NCI-H345 treated with DMSO at 0.1 percent for 48 hours (cell line): ENCODE measurements around the gene NUDT9.
"Not testable (repeated sequence)": the region's sequence is repeated elsewhere in the genome, so short reads cannot be mapped to it uniquely, and the experiment has no call there.

Source experiments
- DNase-seq: peaks from one replicate; lab custom pipeline; 2025; ENCODE audit not compliant: unreplicated experiment; lab: John Stamatoyannopoulos, UW

Gene NUDT9

GRCh38 chr4:87406902-87407301 is 15.5 kb upstream of the NUDT9 start:
- DNase-seq: not testable (repeated sequence)

- no peak for DNase-seq
Observed at GRCh38 chr4:87409420-87409939, 12.9 kb upstream of the NUDT9 start.

GRCh38 chr4:87410157-87410556 is 12.2 kb upstream of the NUDT9 start:
- no peak for DNase-seq

GRCh38 chr4:87410679-87411078 is 11.7 kb upstream of the NUDT9 start:
- no peak for DNase-seq

GRCh38 chr4:87414816-87415215 is 7.6 kb upstream of the NUDT9 start:
- no peak for DNase-seq

GRCh38 chr4:87416965-87417364 is 5.4 kb upstream of the NUDT9 start:
- DNase-seq: no peak

- not testable (repeated sequence) for DNase-seq
Observed at GRCh38 chr4:87418410-87418809, 4.0 kb upstream of the NUDT9 start.

- DNase-seq: no peak
Observed at GRCh38 chr4:87419578-87420249, 2.7 kb upstream of the NUDT9 start.

GRCh38 chr4:87420276-87420830 is 2.0 kb upstream of the NUDT9 start:
- DNase-seq: no peak

GRCh38 chr4:87423317-87424098 is 1.1 kb downstream of the NUDT9 start:
- no peak for DNase-seq

GRCh38 chr4:87424099-87424543 is 1.7 kb downstream of the NUDT9 start:
- DNase-seq: not testable (repeated sequence)

- no peak for DNase-seq
Observed at GRCh38 chr4:87425711-87426110, 3.3 kb downstream of the NUDT9 start.

- DNase-seq: no peak
Observed at GRCh38 chr4:87426865-87427517, 4.6 kb downstream of the NUDT9 start.

GRCh38 chr4:87427518-87427868 is 5.1 kb downstream of the NUDT9 start:
- no peak for DNase-seq

- no peak for DNase-seq
Observed at GRCh38 chr4:87428979-87429378, 6.6 kb downstream of the NUDT9 start.

GRCh38 chr4:87430038-87430437 is 7.7 kb downstream of the NUDT9 start:
- no peak for DNase-seq

- DNase-seq: no peak
Observed at GRCh38 chr4:87433342-87433741, 11.0 kb downstream of the NUDT9 start.

GRCh38 chr4:87442889-87443288 is 20.5 kb downstream of the NUDT9 start:
- no peak for DNase-seq

- no peak for DNase-seq
Observed at GRCh38 chr4:87444741-87445140, 22.4 kb downstream of the NUDT9 start.

GRCh38 chr4:87445964-87446363 is 23.6 kb downstream of the NUDT9 start:
- no peak for DNase-seq

GRCh38 chr4:87446375-87446774 is 24.0 kb downstream of the NUDT9 start:
- not testable (repeated sequence) for DNase-seq
